H9 (cell line): ENCODE data around the gene LMNTD2. TPM values are rescaled to one million over a fixed set of nuclear protein-coding genes. Genes with fewer than 3 reads are reported as not detected.

Experiments used
- DNase-seq: peaks from one replicate; pipeline ENCODE4 v3.0.0-alpha.2; 2017
- H2AFZ ChIP-seq: one replicate; pipeline ENCODE4 v1.6.1; 2013; ENCODE audit warnings: mild to moderate bottlenecking, low read length, control low read depth, moderate library complexity
- H2AK5ac ChIP-seq: 2 replicates; pipeline ENCODE4 v1.6.1; 2013; ENCODE audit warnings: low read length, control low read depth, mixed read lengths; ENCODE audit not compliant: insufficient read length
- H2BK120ac ChIP-seq: one replicate; pipeline ENCODE4 v1.6.1; 2013; ENCODE audit warnings: low read depth, mild to moderate bottlenecking, low read length, control low read depth, inconsistent platforms; ENCODE audit not compliant: poor library complexity, severe bottlenecking
- H2BK12ac ChIP-seq: 2 replicates; pipeline ENCODE4 v1.6.1; 2013; ENCODE audit warnings: low read length, control low read depth, mixed read lengths, low read depth; ENCODE audit not compliant: insufficient read length
- H2BK15ac ChIP-seq: 2 replicates; pipeline ENCODE4 v1.6.1; 2013; ENCODE audit warnings: low read depth, low read length, control low read depth
- H2BK20ac ChIP-seq: one replicate; pipeline ENCODE4 v1.6.1; 2013; ENCODE audit warnings: low read depth, mild to moderate bottlenecking, low read length, control low read depth, inconsistent platforms; ENCODE audit not compliant: poor library complexity, severe bottlenecking
- H2BK5ac ChIP-seq: 2 replicates; pipeline ENCODE4 v1.6.1; 2013; ENCODE audit warnings: low read length, control low read depth, mixed read lengths; ENCODE audit not compliant: insufficient read length
- H3K14ac ChIP-seq: 2 replicates; pipeline ENCODE4 v1.6.1; 2013; ENCODE audit warnings: low read length, control low read depth; ENCODE audit not compliant: insufficient read depth
- H3K18ac ChIP-seq: 2 replicates; pipeline ENCODE4 v1.6.1; 2013; ENCODE audit warnings: low read depth, mild to moderate bottlenecking, mixed read lengths, low read length, control low read depth; ENCODE audit not compliant: insufficient read length
- H3K23ac ChIP-seq: 2 replicates; pipeline ENCODE4 v1.6.1; 2013; ENCODE audit warnings: low read length, control low read depth, mixed read lengths, low read depth; ENCODE audit not compliant: insufficient read length
- H3K23me2 ChIP-seq: 2 replicates; pipeline ENCODE4 v1.6.1; 2013; ENCODE audit warnings: low read depth, mild to moderate bottlenecking, mixed read lengths, low read length, control low read depth; ENCODE audit not compliant: insufficient read length, poor library complexity, severe bottlenecking
- H3K27ac ChIP-seq: 2 replicates; pipeline ENCODE4 v1.5.1; 2013; ENCODE audit warnings: low read length, control low read depth, mixed read lengths, low read depth; ENCODE audit not compliant: insufficient read length
- H3K27me3 ChIP-seq: 2 replicates; pipeline ENCODE4 v1.6.1; 2013; ENCODE audit warnings: low read length, control low read depth, inconsistent platforms; ENCODE audit not compliant: insufficient read depth
- H3K4ac ChIP-seq: 2 replicates; pipeline ENCODE4 v1.6.1; 2013; ENCODE audit warnings: low read depth, mild to moderate bottlenecking, control low read depth, inconsistent platforms, low read length, moderate library complexity
- H3K4me1 ChIP-seq: 2 replicates; pipeline ENCODE4 v1.6.1; 2013; ENCODE audit warnings: low read length, control low read depth, inconsistent platforms; ENCODE audit not compliant: insufficient read depth
- H3K4me2 ChIP-seq: 2 replicates; pipeline ENCODE4 v1.6.1; 2013; ENCODE audit warnings: low read length, control low read depth, mixed read lengths; ENCODE audit not compliant: insufficient read length, insufficient read depth
- H3K56ac ChIP-seq: 2 replicates; pipeline ENCODE4 v1.6.1; 2013; ENCODE audit warnings: low read depth, mild to moderate bottlenecking, mixed read lengths, low read length, control low read depth; ENCODE audit not compliant: insufficient read length
- H3K79me1 ChIP-seq: 2 replicates; pipeline ENCODE4 v1.6.1; 2013; ENCODE audit warnings: low read depth, mild to moderate bottlenecking, moderate library complexity, low read length, control low read depth, inconsistent platforms; ENCODE audit not compliant: insufficient read depth, poor library complexity, severe bottlenecking
- H3K79me2 ChIP-seq: 2 replicates; pipeline ENCODE4 v1.6.1; 2013; ENCODE audit warnings: low read length, control low read depth, inconsistent platforms; ENCODE audit not compliant: insufficient read depth
- H3K9ac ChIP-seq: 2 replicates; pipeline ENCODE4 v1.6.1; 2013; ENCODE audit warnings: low read length, control low read depth, mixed read lengths; ENCODE audit not compliant: insufficient read length; ENCODE audit errors: extremely low read depth
- H3K9me3 ChIP-seq: one replicate; pipeline ENCODE4 v1.6.1; 2013; ENCODE audit warnings: low read depth, low read length, inconsistent platforms; ENCODE audit not compliant: control insufficient read depth
- H3T11ph ChIP-seq: one replicate; pipeline ENCODE4 v1.6.1; 2013; ENCODE audit warnings: mild to moderate bottlenecking, low read length, control low read depth, inconsistent platforms
- H4K20me1 ChIP-seq: one replicate; pipeline ENCODE4 v1.6.1; 2013; ENCODE audit not compliant: control insufficient read depth, insufficient read length, insufficient read depth
- H4K5ac ChIP-seq: 2 replicates; pipeline ENCODE4 v1.6.1; 2013; ENCODE audit warnings: low read depth, mild to moderate bottlenecking, mixed read lengths, low read length, control low read depth; ENCODE audit not compliant: insufficient read length
- H4K8ac ChIP-seq: replicated peaks from 2 replicates; pipeline ENCODE4 v1.6.1; 2013; ENCODE audit warnings: low read length, control low read depth, mixed read lengths, low read depth; ENCODE audit not compliant: insufficient read length
- H4K91ac ChIP-seq: 2 replicates; pipeline ENCODE4 v1.6.1; 2013; ENCODE audit warnings: low read depth, mild to moderate bottlenecking, moderate library complexity, mixed read lengths, low read length, control low read depth; ENCODE audit not compliant: insufficient read length
- H3K27ac Mint-ChIP-seq, 3 experiments: 2 replicates in 2 of 3; 3 replicates in 1 of 3; pipeline ENCODE4 v1.8.0; 2020 to 2021; ENCODE audit warnings: mixed read lengths in 3 of 3, mild to moderate bottlenecking in 1 of 3, moderate library complexity in 1 of 3
- H3K27me3 Mint-ChIP-seq: 2 replicates; pipeline ENCODE4 v1.8.0; 2021; ENCODE audit warnings: low read depth, mild to moderate bottlenecking, moderate library complexity, mixed read lengths
- H3K36me3 Mint-ChIP-seq, 3 experiments: 2 replicates in 2 of 3; 3 replicates in 1 of 3; pipeline ENCODE4 v1.8.0; 2020 to 2021; ENCODE audit warnings: low read depth in 3 of 3, mixed read lengths in 3 of 3; ENCODE audit not compliant: insufficient read depth in 1 of 3
- H3K4me1 Mint-ChIP-seq, 2 experiments: 2 replicates each; pipeline ENCODE4 v1.8.0; 2020; ENCODE audit warnings: mixed read lengths in 2 of 2
- H3K4me3 Mint-ChIP-seq, 2 experiments: 2 replicates in 1 of 2; 3 replicates in 1 of 2; pipeline ENCODE4 v1.8.0; 2020 to 2021; ENCODE audit warnings: mild to moderate bottlenecking in 2 of 2, mixed read lengths in 2 of 2, moderate library complexity in 1 of 2
- H3K9me3 Mint-ChIP-seq, 2 experiments: 2 replicates in 1 of 2; 3 replicates in 1 of 2; pipeline ENCODE4 v1.8.0; 2020; ENCODE audit warnings: mild to moderate bottlenecking in 2 of 2, mixed read lengths in 2 of 2, moderate library complexity in 1 of 2
- WGBS: extraction: QIAGEN DNeasy Blood & Tissue Kit; methylation state at CpG from one replicate; pipeline ENCODE4 v1.1.7; 2013; ENCODE audit warnings: missing lambda C conversion rate, low lambda C conversion rate, mixed read lengths; ENCODE audit not compliant: insufficient read length; ENCODE audit errors: extremely low coverage; 5-methylcytosine and 5-hydroxymethylcytosine counted together
- total RNA-seq: library from RNA; stranded (reverse); gene quantifications from 2 replicates; pipeline ENCODE4 v1.2.1, GENCODE V29; 2021
- TF ChIP-seq, protein P1 (sequence below): fragments of 200-600 bp; sonication (generic); conservative IDR thresholded peaks from 3 replicates; pipeline ENCODE4 v1.8.0; 2021; ENCODE audit warnings: antibody characterized with exemption, mild to moderate bottlenecking

Gene LMNTD2
- total RNA-seq, 1 experiment from 2014 or later: 4.7 TPM

- no peaks in the 10 kb centered on the region for H3K27me3 ChIP-seq
- Mint-ChIP-seq H3K27me3 (no peaks in the 10 kb centered on the region), H3K9me3 (no peaks in the 10 kb centered on the region), H3K4me3 (no peak overlapping the region), H3K27ac (no peak overlapping the region), H3K36me3 (peaks cover 31 to 67% (median 62%) of the 10 kb centered on the region in 3 experiments), H3K4me1 (peaks cover 0 to 3% of the 10 kb centered on the region in 2 experiments; a peak in 2 of 4 replicates)
- no peak overlapping the region for H2BK5ac ChIP-seq
- TF ChIP-seq, protein P1, sequence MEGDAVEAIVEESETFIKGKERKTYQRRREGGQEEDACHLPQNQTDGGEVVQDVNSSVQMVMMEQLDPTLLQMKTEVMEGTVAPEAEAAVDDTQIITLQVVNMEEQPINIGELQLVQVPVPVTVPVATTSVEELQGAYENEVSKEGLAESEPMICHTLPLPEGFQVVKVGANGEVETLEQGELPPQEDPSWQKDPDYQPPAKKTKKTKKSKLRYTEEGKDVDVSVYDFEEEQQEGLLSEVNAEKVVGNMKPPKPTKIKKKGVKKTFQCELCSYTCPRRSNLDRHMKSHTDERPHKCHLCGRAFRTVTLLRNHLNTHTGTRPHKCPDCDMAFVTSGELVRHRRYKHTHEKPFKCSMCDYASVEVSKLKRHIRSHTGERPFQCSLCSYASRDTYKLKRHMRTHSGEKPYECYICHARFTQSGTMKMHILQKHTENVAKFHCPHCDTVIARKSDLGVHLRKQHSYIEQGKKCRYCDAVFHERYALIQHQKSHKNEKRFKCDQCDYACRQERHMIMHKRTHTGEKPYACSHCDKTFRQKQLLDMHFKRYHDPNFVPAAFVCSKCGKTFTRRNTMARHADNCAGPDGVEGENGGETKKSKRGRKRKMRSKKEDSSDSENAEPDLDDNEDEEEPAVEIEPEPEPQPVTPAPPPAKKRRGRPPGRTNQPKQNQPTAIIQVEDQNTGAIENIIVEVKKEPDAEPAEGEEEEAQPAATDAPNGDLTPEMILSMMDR: no peak
- no peak overlapping the region for H4K91ac ChIP-seq
- H3K4me1 ChIP-seq: no peaks in the 10 kb centered on the region
- H3K14ac ChIP-seq: no peak overlapping the region; the same call in 1 of the 2 replicates
- H3K79me2 ChIP-seq: peaks cover 17% of the 10 kb centered on the region; the same call in 1 of the 2 replicates
- H3K56ac ChIP-seq: no peak overlapping the region
- H3K18ac ChIP-seq: no peak overlapping the region
- no peak overlapping the region for H3K4ac ChIP-seq
- no peak overlapping the region for H2BK15ac ChIP-seq
- no peak overlapping the region for H3T11ph ChIP-seq
- H3K23me2 ChIP-seq: no peaks in the 10 kb centered on the region
- H4K5ac ChIP-seq: no peak overlapping the region
- DNase-seq: no peak
- H2AFZ ChIP-seq: no peak overlapping the region
- no peak overlapping the region for H4K8ac ChIP-seq
- H3K4me2 ChIP-seq: no peak overlapping the region
- H3K9ac ChIP-seq: no peak overlapping the region
- no peak overlapping the region for H3K27ac ChIP-seq
- no CpG with 5 or more reads among the region's 10 CpGs for WGBS
- no peaks in the 10 kb centered on the region for H3K9me3 ChIP-seq
- H3K79me1 ChIP-seq: peaks cover 7% of the 10 kb centered on the region
- H2BK20ac ChIP-seq: no peak overlapping the region
- no peak overlapping the region for H3K23ac ChIP-seq
- peaks cover 3% of the 10 kb centered on the region for H4K20me1 ChIP-seq
- H2BK120ac ChIP-seq: no peak overlapping the region
- H2AK5ac ChIP-seq: no peak overlapping the region
- H2BK12ac ChIP-seq: no peak overlapping the region
Measured at GRCh38 chr11:584287-584686, 23.7 kb upstream of the LMNTD2 start.
